Hepatocyte (in vitro differentiated cells): ENCODE data around the gene ETFBKMT.
"Not testable (repeated sequence)": the region's sequence is repeated elsewhere in the genome, so short reads cannot be mapped to it uniquely, and the experiment has no call there.

Experiments used
- EZH2 ChIP-seq: fragments of 200-600 bp; sonication (generic); IDR thresholded peaks from 2 replicates; pipeline ENCODE4 v1.6.1; 2016; ENCODE audit warnings: antibody characterized with exemption, mild to moderate bottlenecking, borderline replicate concordance
- EZH2phosphoT487 ChIP-seq: fragments of 200-600 bp; sonication (generic); IDR thresholded peaks from one replicate; pipeline ENCODE4 v1.6.1; 2018; ENCODE audit warnings: antibody characterized with exemption, mild to moderate bottlenecking, low read depth, moderate library complexity; ENCODE audit not compliant: unreplicated experiment, severe bottlenecking
- TF ChIP-seq, protein P1 (sequence below): fragments of 200-600 bp; sonication (generic); IDR thresholded peaks from 2 replicates; pipeline ENCODE4 v1.5.1; 2016; ENCODE audit warnings: antibody characterized with exemption, mild to moderate bottlenecking; ENCODE audit not compliant: poor library complexity

DNA sequence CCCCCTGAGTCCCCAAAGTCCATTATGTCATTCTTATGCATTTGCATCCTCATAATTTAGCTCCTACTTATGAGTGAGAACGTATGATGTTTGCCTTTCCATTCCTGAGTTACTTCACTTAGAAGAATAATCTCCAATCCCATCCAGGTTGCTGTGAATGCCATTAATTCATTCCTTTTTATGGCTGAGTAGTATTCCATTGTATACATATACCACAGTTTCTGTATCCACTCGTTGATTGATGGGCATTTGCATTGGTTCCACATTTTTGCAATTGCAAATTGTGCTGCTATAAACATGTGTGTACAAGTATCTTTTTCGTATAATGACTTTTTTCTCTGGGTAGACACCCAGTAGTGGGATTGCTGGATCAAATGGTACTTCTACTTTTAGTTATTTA, 30.4 kb downstream of the ETFBKMT start:
- TF ChIP-seq, protein P1, sequence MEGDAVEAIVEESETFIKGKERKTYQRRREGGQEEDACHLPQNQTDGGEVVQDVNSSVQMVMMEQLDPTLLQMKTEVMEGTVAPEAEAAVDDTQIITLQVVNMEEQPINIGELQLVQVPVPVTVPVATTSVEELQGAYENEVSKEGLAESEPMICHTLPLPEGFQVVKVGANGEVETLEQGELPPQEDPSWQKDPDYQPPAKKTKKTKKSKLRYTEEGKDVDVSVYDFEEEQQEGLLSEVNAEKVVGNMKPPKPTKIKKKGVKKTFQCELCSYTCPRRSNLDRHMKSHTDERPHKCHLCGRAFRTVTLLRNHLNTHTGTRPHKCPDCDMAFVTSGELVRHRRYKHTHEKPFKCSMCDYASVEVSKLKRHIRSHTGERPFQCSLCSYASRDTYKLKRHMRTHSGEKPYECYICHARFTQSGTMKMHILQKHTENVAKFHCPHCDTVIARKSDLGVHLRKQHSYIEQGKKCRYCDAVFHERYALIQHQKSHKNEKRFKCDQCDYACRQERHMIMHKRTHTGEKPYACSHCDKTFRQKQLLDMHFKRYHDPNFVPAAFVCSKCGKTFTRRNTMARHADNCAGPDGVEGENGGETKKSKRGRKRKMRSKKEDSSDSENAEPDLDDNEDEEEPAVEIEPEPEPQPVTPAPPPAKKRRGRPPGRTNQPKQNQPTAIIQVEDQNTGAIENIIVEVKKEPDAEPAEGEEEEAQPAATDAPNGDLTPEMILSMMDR = not testable (repeated sequence)
- not testable (repeated sequence) for TF ChIP-seq EZH2phosphoT487, EZH2
